HCT116 (cell line): ENCODE measurements around the gene LIN7B.

Experiments used
- EZH2phosphoT487 ChIP-seq: fragments of 200-600 bp; IDR thresholded peaks from 2 replicates; pipeline ENCODE4 v1.6.1; 2018; ENCODE audit warnings: antibody characterized with exemption, borderline replicate concordance
- RAD21 ChIP-seq: IDR thresholded peaks from 2 replicates; pipeline ENCODE4 v1.6.1; 2012; ENCODE audit warnings: low read depth, mild to moderate bottlenecking
- ZNF274 ChIP-seq: fragments of 200-500 bp; sonication (Bioruptor generic); IDR thresholded peaks from 2 replicates; pipeline ENCODE4 v1.6.1; 2014; ENCODE audit warnings: mild to moderate bottlenecking, low read depth, low read length, inconsistent platforms
- TF ChIP-seq, protein P1 (sequence below): IDR thresholded peaks from 2 replicates; pipeline ENCODE4 v1.6.1; 2012; ENCODE audit warnings: low read depth
- TF ChIP-seq, protein P2 (sequence below), 3 experiments: fragments of 200-600 bp in 1 of 3; sonication (generic) in 1 of 3; IDR thresholded peaks in 2 of 3; conservative IDR thresholded peaks in 1 of 3; 2 replicates each; pipeline ENCODE4 v1.5.1; 2012 to 2017; ENCODE audit warnings: low read depth in 2 of 3, low read length in 2 of 3, antibody characterized with exemption in 1 of 3, borderline replicate concordance in 1 of 3, control low read depth in 1 of 3, mild to moderate bottlenecking in 1 of 3, mixed read lengths in 1 of 3, mixed run types in 1 of 3, moderate library complexity in 1 of 3; ENCODE audit not compliant: insufficient read depth in 1 of 3

- TF ChIP-seq, protein P1, sequence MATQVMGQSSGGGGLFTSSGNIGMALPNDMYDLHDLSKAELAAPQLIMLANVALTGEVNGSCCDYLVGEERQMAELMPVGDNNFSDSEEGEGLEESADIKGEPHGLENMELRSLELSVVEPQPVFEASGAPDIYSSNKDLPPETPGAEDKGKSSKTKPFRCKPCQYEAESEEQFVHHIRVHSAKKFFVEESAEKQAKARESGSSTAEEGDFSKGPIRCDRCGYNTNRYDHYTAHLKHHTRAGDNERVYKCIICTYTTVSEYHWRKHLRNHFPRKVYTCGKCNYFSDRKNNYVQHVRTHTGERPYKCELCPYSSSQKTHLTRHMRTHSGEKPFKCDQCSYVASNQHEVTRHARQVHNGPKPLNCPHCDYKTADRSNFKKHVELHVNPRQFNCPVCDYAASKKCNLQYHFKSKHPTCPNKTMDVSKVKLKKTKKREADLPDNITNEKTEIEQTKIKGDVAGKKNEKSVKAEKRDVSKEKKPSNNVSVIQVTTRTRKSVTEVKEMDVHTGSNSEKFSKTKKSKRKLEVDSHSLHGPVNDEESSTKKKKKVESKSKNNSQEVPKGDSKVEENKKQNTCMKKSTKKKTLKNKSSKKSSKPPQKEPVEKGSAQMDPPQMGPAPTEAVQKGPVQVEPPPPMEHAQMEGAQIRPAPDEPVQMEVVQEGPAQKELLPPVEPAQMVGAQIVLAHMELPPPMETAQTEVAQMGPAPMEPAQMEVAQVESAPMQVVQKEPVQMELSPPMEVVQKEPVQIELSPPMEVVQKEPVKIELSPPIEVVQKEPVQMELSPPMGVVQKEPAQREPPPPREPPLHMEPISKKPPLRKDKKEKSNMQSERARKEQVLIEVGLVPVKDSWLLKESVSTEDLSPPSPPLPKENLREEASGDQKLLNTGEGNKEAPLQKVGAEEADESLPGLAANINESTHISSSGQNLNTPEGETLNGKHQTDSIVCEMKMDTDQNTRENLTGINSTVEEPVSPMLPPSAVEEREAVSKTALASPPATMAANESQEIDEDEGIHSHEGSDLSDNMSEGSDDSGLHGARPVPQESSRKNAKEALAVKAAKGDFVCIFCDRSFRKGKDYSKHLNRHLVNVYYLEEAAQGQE: no peak
- TF ChIP-seq RAD21 (no peak), ZNF274 (no peak), EZH2phosphoT487 (no peak)
- TF ChIP-seq, protein P2, sequence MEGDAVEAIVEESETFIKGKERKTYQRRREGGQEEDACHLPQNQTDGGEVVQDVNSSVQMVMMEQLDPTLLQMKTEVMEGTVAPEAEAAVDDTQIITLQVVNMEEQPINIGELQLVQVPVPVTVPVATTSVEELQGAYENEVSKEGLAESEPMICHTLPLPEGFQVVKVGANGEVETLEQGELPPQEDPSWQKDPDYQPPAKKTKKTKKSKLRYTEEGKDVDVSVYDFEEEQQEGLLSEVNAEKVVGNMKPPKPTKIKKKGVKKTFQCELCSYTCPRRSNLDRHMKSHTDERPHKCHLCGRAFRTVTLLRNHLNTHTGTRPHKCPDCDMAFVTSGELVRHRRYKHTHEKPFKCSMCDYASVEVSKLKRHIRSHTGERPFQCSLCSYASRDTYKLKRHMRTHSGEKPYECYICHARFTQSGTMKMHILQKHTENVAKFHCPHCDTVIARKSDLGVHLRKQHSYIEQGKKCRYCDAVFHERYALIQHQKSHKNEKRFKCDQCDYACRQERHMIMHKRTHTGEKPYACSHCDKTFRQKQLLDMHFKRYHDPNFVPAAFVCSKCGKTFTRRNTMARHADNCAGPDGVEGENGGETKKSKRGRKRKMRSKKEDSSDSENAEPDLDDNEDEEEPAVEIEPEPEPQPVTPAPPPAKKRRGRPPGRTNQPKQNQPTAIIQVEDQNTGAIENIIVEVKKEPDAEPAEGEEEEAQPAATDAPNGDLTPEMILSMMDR (IDR thresholded peaks at IDR 0.05 in 2 of 3, conservative IDR thresholded peaks at IDR 0.05 in 1 of 3; ENCODE audit: borderline replicate concordance in 1 of 3, insufficient read depth in 1 of 3, low read depth in 2 of 3, low read length in 2 of 3): no peak
Measured at GRCh38 chr19:49064768-49065611, 49.2 kb upstream of the LIN7B start, which contains the start of gene NTF4.
